Iris pigment epithelial cell (primary cell): ENCODE results near the gene CCR5AS.
A peak's percentile ranks its signal among the peaks of the same experiment; 100 is the strongest.
"Not testable (repeated sequence)": the region's sequence is repeated elsewhere in the genome, so short reads cannot be mapped to it uniquely, and the experiment has no call there.

Experiments used
- DNase-seq: peaks from one replicate; pipeline ENCODE4 v3.0.0-alpha.2; 2011; ENCODE audit warnings: low read depth

The CCR5AS gene

GRCh38 chr3:46354478-46354877 is 52.4 kb downstream of the CCR5AS start:
- no peak for DNase-seq

- no peak for DNase-seq
Observed at GRCh38 chr3:46353647-46354410, 53.0 kb downstream of the CCR5AS start, which contains the start of gene CCR2. Gene CCR2 (plus strand): TSS chr3:46354111. CDS start chr3:46357528, 3,417 bp downstream.

- DNase-seq, result no peak
Observed at GRCh38 chr3:46353090-46353489, 53.8 kb downstream of the CCR5AS start.

GRCh38 chr3:46351646-46352045 is 55.2 kb downstream of the CCR5AS start:
- no peak for DNase-seq

GRCh38 chr3:46350262-46350565 is 56.7 kb downstream of the CCR5AS start:
- no peak for DNase-seq

- no peak for DNase-seq
Observed at GRCh38 chr3:46349484-46350261, 57.2 kb downstream of the CCR5AS start.

- no peak for DNase-seq
Observed at GRCh38 chr3:46348823-46349482, 57.9 kb downstream of the CCR5AS start.

GRCh38 chr3:46344476-46344875 is 62.4 kb downstream of the CCR5AS start:
- DNase-seq, result no peak

GRCh38 chr3:46338840-46339239 is 68.0 kb downstream of the CCR5AS start:
- no peak for DNase-seq

GRCh38 chr3:46337911-46338310 is 69.0 kb downstream of the CCR5AS start:
- DNase-seq, result no peak

GRCh38 chr3:46335541-46335940 is 71.3 kb downstream of the CCR5AS start:
- no peak for DNase-seq

GRCh38 chr3:46334741-46335478 is 72.0 kb downstream of the CCR5AS start:
- peak; percentile 75 for DNase-seq

- DNase-seq, result not testable (repeated sequence)
Observed at GRCh38 chr3:46330676-46331075, 76.2 kb downstream of the CCR5AS start.

- DNase-seq, result no peak
Observed at GRCh38 chr3:46325645-46326300, 81.1 kb downstream of the CCR5AS start.

- DNase-seq, result no peak
Observed at GRCh38 chr3:46324036-46324435, 82.8 kb downstream of the CCR5AS start.

- no peak for DNase-seq
Observed at GRCh38 chr3:46321461-46322104, 85.3 kb downstream of the CCR5AS start.

- no peak for DNase-seq
Observed at GRCh38 chr3:46318207-46318927, 88.5 kb downstream of the CCR5AS start.

GRCh38 chr3:46316206-46316605 is 90.7 kb downstream of the CCR5AS start:
- no peak for DNase-seq

GRCh38 chr3:46314517-46314916 is 92.3 kb downstream of the CCR5AS start:
- no peak for DNase-seq
